ENCODE data around the gene ARMC2. TPM values are rescaled to one million over a fixed set of nuclear protein-coding genes. Genes with fewer than 3 reads are reported as not detected.

The ARMC2 gene
- total and polyA plus RNA-seq, 2 of the 8 experiments (the other 6 are each of a cell fraction or from before 2014, with no cell fraction given), result 1.6 to 4.4 TPM

DNA sequence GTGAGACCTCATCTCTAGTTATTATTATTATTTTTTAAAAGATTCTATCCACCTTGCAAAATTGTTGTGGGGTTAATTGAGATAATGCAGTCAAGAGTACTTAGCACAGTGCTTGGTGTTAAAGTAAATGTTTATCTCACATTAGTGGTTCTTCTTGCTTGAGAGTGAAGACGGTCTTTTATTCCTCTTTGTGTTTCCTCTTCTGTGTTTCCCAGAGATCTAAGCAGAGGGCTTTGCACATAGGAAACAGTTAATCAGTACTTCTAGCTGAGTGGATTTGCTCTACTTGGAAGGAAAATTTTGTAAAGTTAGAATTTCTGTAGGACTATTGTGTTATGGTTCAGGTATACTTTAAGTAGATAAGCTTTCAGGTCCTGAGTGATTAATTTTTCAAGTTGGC is 3.5 kb downstream of the ARMC2 start:
- CTCF ChIA-PET (ENCODE audit: partially characterized antibody), result no interaction called here
- FAIRE-seq, result no peak
- Histone ChIP-seq H2AFZ (ENCODE audit: low read length) (no peak overlapping the region), H3K4ac (replicated peaks; ENCODE audit: insufficient read length, low read depth, low read length) (no peak overlapping the region), H3K18ac (ENCODE audit: extremely low read depth, low read length) (no peak overlapping the region), H3K79me2 (ENCODE audit: control insufficient read depth in 1 of 2, insufficient read depth in 2 of 2, low read length in 2 of 2) (no peaks in the 10 kb centered on the region), H2BK120ac (replicated peaks; ENCODE audit: low read depth, low read length) (no peak overlapping the region), H2BK12ac (ENCODE audit: low read depth, low read length) (no peak overlapping the region), H2BK20ac (ENCODE audit: low read length) (no peak overlapping the region), H4K8ac (ENCODE audit: extremely low read depth, insufficient read depth, low read length) (no peak overlapping the region), H3K14ac (ENCODE audit: insufficient read length) (no peak overlapping the region), H3K36me3 (ENCODE audit: control insufficient read depth in 2 of 4, insufficient read depth in 4 of 4, low read length in 3 of 4) (peaks cover 0 to 5% (median 2%) of the 10 kb centered on the region in 4 experiments; a peak in 3 of 8 replicates), H4K91ac (replicated peaks; ENCODE audit: insufficient read length, low read length) (no peak overlapping the region), H3K27me3 (replicated peaks in 1 of 4; ENCODE audit: control insufficient read depth in 3 of 4, extremely low read depth in 1 of 4, insufficient read depth in 3 of 4, low read length in 3 of 4) (no peaks in the 10 kb centered on the region), H2AK5ac (ENCODE audit: low read depth, low read length) (no peak overlapping the region), H2BK5ac (ENCODE audit: low read depth, low read length) (no peak overlapping the region), H3K4me3 (ENCODE audit: extremely low read depth in 1 of 4, insufficient read depth in 2 of 4, low read depth in 3 of 4, low read length in 4 of 4) (no peak overlapping the region), H2BK15ac (ENCODE audit: low read length) (no peak overlapping the region), H4K5ac (ENCODE audit: insufficient read length, low read depth, low read length) (no peak overlapping the region), H3K9me3 (ENCODE audit: insufficient read depth in 2 of 2, low read depth in 1 of 2, low read length in 1 of 2) (peaks cover 0 to 5% of the 10 kb centered on the region in 2 experiments; a peak in 2 of 4 replicates), H3K27ac (ENCODE audit: low read depth, low read length) (no peak overlapping the region), H4K20me1 (replicated peaks in 1 of 2; ENCODE audit: control insufficient read depth in 1 of 2, insufficient read depth in 2 of 2, low read length in 2 of 2) (no peaks in the 10 kb centered on the region), H3K9ac (replicated peaks in 1 of 4; ENCODE audit: extremely low read depth in 1 of 4, low read depth in 3 of 4, low read length in 3 of 4) (no peak overlapping the region), H3K23me2 (ENCODE audit: low read depth, low read length) (peaks cover 6% of the 10 kb centered on the region), H3K4me2 (ENCODE audit: insufficient read depth in 1 of 2, low read depth in 2 of 2, low read length in 2 of 2) (no peak overlapping the region), H3K79me1 (ENCODE audit: low read depth, low read length) (no peaks in the 10 kb centered on the region), H3K23ac (ENCODE audit: insufficient read length) (no peak overlapping the region), H3K56ac (replicated peaks; ENCODE audit: insufficient read length, low read depth, low read length) (no peak overlapping the region), H3K4me1 (replicated peaks in 1 of 4; ENCODE audit: control insufficient read depth in 3 of 4, insufficient read depth in 4 of 4, low read length in 3 of 4) (peaks cover 0 to 8% (median 0%) of the 10 kb centered on the region in 4 experiments; a peak in 2 of 7 replicates)
- DNase-seq (ENCODE audit: low read depth in 1 of 2, low spot score in 2 of 2), result no peak
- 95% methylated on average over 1 of the region's 1 CpG; no CpG with 5 or more reads in 1 of the 2 experiments for WGBS, 2 experiments (ENCODE audit: extremely low coverage in 1 of 2, insufficient coverage in 1 of 2, insufficient read length in 1 of 2, insufficient replicate concordance in 2 of 2, low coverage in 1 of 2, low lambda C conversion rate in 2 of 2, missing lambda C conversion rate in 1 of 2)
- TF ChIP-seq JUND (IDR thresholded peaks at IDR 0.05; ENCODE audit: low read length) (no peak), MAFK (IDR thresholded peaks at IDR 0.05; ENCODE audit: low read depth, low read length) (no peak)
- TF ChIP-seq, protein P1, sequence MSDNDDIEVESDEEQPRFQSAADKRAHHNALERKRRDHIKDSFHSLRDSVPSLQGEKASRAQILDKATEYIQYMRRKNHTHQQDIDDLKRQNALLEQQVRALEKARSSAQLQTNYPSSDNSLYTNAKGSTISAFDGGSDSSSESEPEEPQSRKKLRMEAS (IDR thresholded peaks at IDR 0.05), result no peak
- POLR2A ChIA-PET (ENCODE audit: partially characterized antibody), result interaction anchor here (1.1 kb wide), 1 partner anchor 26 kb away, joined by 3 read pairs; no protein-coding TSS in a partner anchor

All from H1 (cell line).